CD14-positive monocyte (primary cell): ENCODE results near the gene OPN5. TPM values are rescaled to one million over a fixed set of nuclear protein-coding genes. Genes with fewer than 3 reads are reported as not detected.

ENCODE experiments used
- DNase-seq, 3 donors: peaks; one replicate each; pipeline ENCODE4 v3.0.0-alpha.2; 2011 to 2022
- H2AFZ ChIP-seq: 2 replicates; pipeline ENCODE4 v1.6.0; 2012; ENCODE audit warnings: mild to moderate bottlenecking, low read depth, low read length, inconsistent platforms; ENCODE audit not compliant: insufficient read depth, poor library complexity, severe bottlenecking
- H3K27ac ChIP-seq, 2 donors: 1 replicate in 1 of 2; 2 replicates in 1 of 2; pipeline ENCODE4 v1.5.1; 2012 to 2013; ENCODE audit warnings: low read length in 2 of 2, control low read depth in 1 of 2, inconsistent platforms in 1 of 2, low read depth in 1 of 2, mild to moderate bottlenecking in 1 of 2
- H3K27me3 ChIP-seq, 2 donors: one replicate each; pipeline versions ENCODE4 v1.6.0 to v1.6.1; 2011 to 2013; ENCODE audit warnings: low read length in 2 of 2; ENCODE audit not compliant: control insufficient read depth in 2 of 2, insufficient read depth in 2 of 2
- H3K36me3 ChIP-seq, 2 donors: replicated peaks in 1 of 2; 1 replicate in 1 of 2; 2 replicates in 1 of 2; pipeline versions ENCODE4 v1.5.1 to v1.6.1; 2012 to 2013; ENCODE audit warnings: low read length in 2 of 2, control low read depth in 1 of 2, inconsistent platforms in 1 of 2, mild to moderate bottlenecking in 1 of 2; ENCODE audit not compliant: insufficient read depth in 2 of 2, control insufficient read depth in 1 of 2
- H3K4me1 ChIP-seq, 2 donors: 1 replicate in 1 of 2; 2 replicates in 1 of 2; pipeline versions ENCODE4 v1.5.1 to v1.6.1; 2012 to 2013; ENCODE audit warnings: low read length in 2 of 2, control low read depth in 1 of 2, inconsistent platforms in 1 of 2, mild to moderate bottlenecking in 1 of 2, moderate library complexity in 1 of 2; ENCODE audit not compliant: insufficient read depth in 2 of 2, control insufficient read depth in 1 of 2
- H3K4me2 ChIP-seq: replicated peaks from 2 replicates; pipeline ENCODE3; 2012; ENCODE audit warnings: low read length, moderate library complexity, mild to moderate bottlenecking; ENCODE audit not compliant: poor library complexity, severe bottlenecking; ENCODE audit errors: extremely low read depth
- H3K4me3 ChIP-seq, 3 experiments: fragments of 200-600 bp in 1 of 3; sonication (generic) in 1 of 3; replicated peaks in 1 of 3; 1 replicate in 2 of 3; 2 replicates in 1 of 3; pipeline ENCODE4 v1.5.1; 2011 to 2013; ENCODE audit warnings: low read length in 3 of 3, mild to moderate bottlenecking in 3 of 3, control low read depth in 2 of 3, low read depth in 2 of 3, inconsistent platforms in 1 of 3, moderate library complexity in 1 of 3
- H3K79me2 ChIP-seq: 2 replicates; pipeline ENCODE4 v1.6.0; 2012; ENCODE audit warnings: mild to moderate bottlenecking, control low read depth, inconsistent platforms, low read length, moderate library complexity; ENCODE audit not compliant: insufficient read depth
- H3K9ac ChIP-seq: 2 replicates; pipeline ENCODE4 v1.6.0; 2017; ENCODE audit warnings: low read length, mild to moderate bottlenecking; ENCODE audit not compliant: insufficient read depth, poor library complexity, severe bottlenecking
- H3K9me3 ChIP-seq, 2 donors: replicated peaks in 1 of 2; 1 replicate in 1 of 2; 2 replicates in 1 of 2; pipeline versions ENCODE4 v1.5.1 to v1.6.1; 2012 to 2013; ENCODE audit warnings: low read length in 2 of 2, control low read depth in 1 of 2; ENCODE audit not compliant: control insufficient read depth in 1 of 2, insufficient read depth in 1 of 2
- H4K20me1 ChIP-seq: 2 replicates; pipeline ENCODE4 v1.6.0; 2012; ENCODE audit warnings: mild to moderate bottlenecking, low read length, control low read depth, moderate library complexity; ENCODE audit not compliant: insufficient read depth
- H3K27ac Mint-ChIP-seq, 7 donors: one replicate each; pipeline ENCODE4 v1.8.0; 2020; ENCODE audit warnings: mild to moderate bottlenecking in 7 of 7, mixed read lengths in 7 of 7, moderate library complexity in 6 of 7, inconsistent platforms in 2 of 7
- H3K27me3 Mint-ChIP-seq, 3 donors: one replicate each; pipeline ENCODE4 v1.8.0; 2021 to 2022; ENCODE audit warnings: low read depth in 3 of 3, mild to moderate bottlenecking in 3 of 3, mixed read lengths in 3 of 3, moderate library complexity in 3 of 3, inconsistent platforms in 1 of 3
- H3K36me3 Mint-ChIP-seq, 2 donors: one replicate each; pipeline ENCODE4 v1.8.0; 2020; ENCODE audit warnings: mixed read lengths in 2 of 2, inconsistent platforms in 1 of 2, mild to moderate bottlenecking in 1 of 2
- H3K4me1 Mint-ChIP-seq: one replicate; pipeline ENCODE4 v1.8.0; 2020; ENCODE audit warnings: mild to moderate bottlenecking, mixed read lengths
- H3K4me3 Mint-ChIP-seq, 2 donors: one replicate each; pipeline ENCODE4 v1.8.0; 2020; ENCODE audit warnings: mild to moderate bottlenecking in 2 of 2, mixed read lengths in 2 of 2, moderate library complexity in 1 of 2
- H3K9me3 Mint-ChIP-seq, 7 donors: one replicate each; pipeline ENCODE4 v1.8.0; 2020 to 2022; ENCODE audit warnings: mixed read lengths in 7 of 7, mild to moderate bottlenecking in 6 of 7, moderate library complexity in 6 of 7, inconsistent platforms in 2 of 7
- CTCF ChIP-seq: fragments of 200-600 bp; IDR thresholded peaks from one replicate; pipeline ENCODE4 v1.8.0; 2022; ENCODE audit warnings: antibody characterized with exemption, mild to moderate bottlenecking
- WGBS: methylation state at CpG from one replicate; pipeline ENCODE4 v1.1.5; 2013; ENCODE audit warnings: missing lambda C conversion rate; ENCODE audit not compliant: insufficient coverage; 5-methylcytosine and 5-hydroxymethylcytosine counted together
- intact Hi-C, 2 donors: fragments of 100-400 bp; cut with micrococcal nuclease; formaldehyde crosslinking; loops; one replicate each; pipeline versions ENCODE4 v1.15.0 to v1.15.1; 2023
- polyA plus RNA-seq, 3 donors: library from polyadenylated mRNA; depleted of rRNA in 1 of 3; unstranded in 2 of 3; stranded (reverse) in 1 of 3; fragments of 300-500 nt in 2 of 3; fragments of >200 nt in 1 of 3; fragmentation: Illumina TruSeq in 2 of 3; gene quantifications; 1 replicate in 2 of 3; 2 replicates in 1 of 3; pipeline ENCODE4 v1.2.3, GENCODE V29; 2012 to 2021

Gene OPN5
- polyA plus RNA-seq, 3 donors = not detected

GRCh38 chr6:47759364-47759763 is 22.5 kb upstream of the OPN5 start:
- no peaks in the 10 kb centered on the region for H3K36me3 Mint-ChIP-seq
- Histone ChIP-seq H3K79me2 (no peaks in the 10 kb centered on the region), H4K20me1 (no peaks in the 10 kb centered on the region), H3K27me3 (no peaks in the 10 kb centered on the region), H3K9ac (no peak overlapping the region), H3K4me1 (no peaks in the 10 kb centered on the region), H3K27ac (no peak overlapping the region), H3K4me3 (no peak overlapping the region), H2AFZ (no peak overlapping the region), H3K9me3 (no peaks in the 10 kb centered on the region), H3K4me2 (no peak overlapping the region), H3K36me3 (no peaks in the 10 kb centered on the region)
- DNase-seq = no peak
- TF ChIP-seq CTCF = no peak
- WGBS = no CpG with 5 or more reads among the region's 1 CpG
- no peaks in the 10 kb centered on the region for H3K27me3 Mint-ChIP-seq
- H3K4me3 Mint-ChIP-seq = no peak overlapping the region
- no peaks in the 10 kb centered on the region for H3K4me1 Mint-ChIP-seq
- H3K27ac Mint-ChIP-seq = no peak overlapping the region
- peaks cover 0 to 3% (median 0%) of the 10 kb centered on the region in 7 donors for H3K9me3 Mint-ChIP-seq
- intact Hi-C loops = no loop called here

- Histone ChIP-seq H3K9me3 (no peaks in the 10 kb centered on the region), H3K4me2 (no peak overlapping the region), H2AFZ (no peak overlapping the region), H3K27ac (no peak overlapping the region), H3K4me1 (no peaks in the 10 kb centered on the region), H3K79me2 (no peaks in the 10 kb centered on the region), H3K27me3 (no peaks in the 10 kb centered on the region), H3K9ac (no peak overlapping the region), H3K4me3 (no peak overlapping the region), H3K36me3 (no peaks in the 10 kb centered on the region), H4K20me1 (no peaks in the 10 kb centered on the region)
- no peaks in the 10 kb centered on the region for H3K4me1 Mint-ChIP-seq
- H3K9me3 Mint-ChIP-seq = peaks cover 0 to 3% (median 1%) of the 10 kb centered on the region in 7 donors
- no peak overlapping the region for H3K27ac Mint-ChIP-seq
- no peak for DNase-seq
- no peaks in the 10 kb centered on the region for H3K36me3 Mint-ChIP-seq
- H3K27me3 Mint-ChIP-seq = no peaks in the 10 kb centered on the region
- WGBS = 100% methylated on average over 1 of the region's 3 CpGs
- H3K4me3 Mint-ChIP-seq = no peak overlapping the region
- intact Hi-C loops = no loop called here
- TF ChIP-seq CTCF = no peak
Measured at GRCh38 chr6:47762502-47762901, 19.3 kb upstream of the OPN5 start.
